Skeletal muscle satellite cell (primary cell): ENCODE measurements around the gene CELSR1.
"Not testable (repeated sequence)": the region's sequence is repeated elsewhere in the genome, so short reads cannot be mapped to it uniquely, and the experiment has no call there.

Source experiments
- H3K27me3 ChIP-seq: 2 replicates; pipeline ENCODE4 v1.7.0; 2013; ENCODE audit warnings: low read length; ENCODE audit not compliant: control insufficient read depth, insufficient read depth
- H3K36me3 ChIP-seq: 2 replicates; pipeline ENCODE4 v1.7.0; 2013; ENCODE audit warnings: mild to moderate bottlenecking, control low read depth, low read length; ENCODE audit not compliant: insufficient read depth
- H3K4me1 ChIP-seq: 2 replicates; pipeline ENCODE4 v1.7.0; 2013; ENCODE audit warnings: low read length; ENCODE audit not compliant: control insufficient read depth, insufficient read depth
- H3K4me2 ChIP-seq: 2 replicates; pipeline ENCODE4 v1.7.0; 2013; ENCODE audit warnings: mild to moderate bottlenecking, low read length
- H3K4me3 ChIP-seq: 2 replicates; pipeline ENCODE4 v1.7.0; 2013; ENCODE audit warnings: low read length
- H3K9ac ChIP-seq: 2 replicates; pipeline ENCODE4 v1.7.0; 2013; ENCODE audit warnings: mild to moderate bottlenecking, low read depth, low read length, moderate library complexity
- H3K9me3 ChIP-seq: replicated peaks from 2 replicates; pipeline ENCODE4 v1.7.0; 2013; ENCODE audit warnings: mild to moderate bottlenecking, control low read depth, low read length

CELSR1 gene

GRCh38 chr22:46521994-46522393 lies 15.4 kb downstream of the CELSR1 start:
- Histone ChIP-seq H3K4me3 (no peak overlapping the region), H3K27me3 (peaks cover 58% of the 10 kb centered on the region), H3K4me1 (no peaks in the 10 kb centered on the region), H3K9me3 (no peaks in the 10 kb centered on the region), H3K4me2 (no peak overlapping the region), H3K36me3 (no peaks in the 10 kb centered on the region), H3K9ac (no peak overlapping the region)

GRCh38 chr22:46520880-46521279 lies 16.5 kb downstream of the CELSR1 start:
- Histone ChIP-seq H3K4me1 (no peaks in the 10 kb centered on the region), H3K27me3 (peaks cover 55% of the 10 kb centered on the region), H3K36me3 (no peaks in the 10 kb centered on the region), H3K4me3 (no peak overlapping the region), H3K4me2 (no peak overlapping the region), H3K9me3 (no peaks in the 10 kb centered on the region), H3K9ac (no peak overlapping the region)

GRCh38 chr22:46519377-46519776 lies 18.0 kb downstream of the CELSR1 start:
- H3K4me2 ChIP-seq = no peak overlapping the region
- H3K9me3 ChIP-seq = no peaks in the 10 kb centered on the region
- no peak overlapping the region for H3K4me3 ChIP-seq
- H3K36me3 ChIP-seq = no peaks in the 10 kb centered on the region
- peaks cover 48% of the 10 kb centered on the region for H3K27me3 ChIP-seq
- H3K9ac ChIP-seq = no peak overlapping the region
- peaks cover 6% of the 10 kb centered on the region for H3K4me1 ChIP-seq

GRCh38 chr22:46518542-46519325 lies 18.7 kb downstream of the CELSR1 start:
- Histone ChIP-seq H3K9ac (no peak overlapping the region), H3K4me2 (no peak overlapping the region), H3K4me1 (peaks cover 7% of the 10 kb centered on the region), H3K36me3 (no peaks in the 10 kb centered on the region), H3K4me3 (no peak overlapping the region), H3K27me3 (peaks cover 43% of the 10 kb centered on the region), H3K9me3 (no peaks in the 10 kb centered on the region)

- H3K4me3 ChIP-seq = no peak overlapping the region
- H3K36me3 ChIP-seq = no peaks in the 10 kb centered on the region
- peaks cover 43% of the 10 kb centered on the region for H3K27me3 ChIP-seq
- H3K4me2 ChIP-seq = no peak overlapping the region
- H3K4me1 ChIP-seq = peaks cover 7% of the 10 kb centered on the region
- no peak overlapping the region for H3K9ac ChIP-seq
- H3K9me3 ChIP-seq = no peaks in the 10 kb centered on the region
These were observed 19.4 kb downstream of the CELSR1 start for GRCh38 chr22:46518038-46518437.

- H3K27me3 ChIP-seq = peaks cover 40% of the 10 kb centered on the region
- H3K4me2 ChIP-seq = no peak overlapping the region
- H3K9ac ChIP-seq = no peak overlapping the region
- no peak overlapping the region for H3K4me3 ChIP-seq
- H3K4me1 ChIP-seq = peaks cover 7% of the 10 kb centered on the region
- H3K9me3 ChIP-seq = no peaks in the 10 kb centered on the region
- H3K36me3 ChIP-seq = no peaks in the 10 kb centered on the region
These were observed 20.1 kb downstream of the CELSR1 start for GRCh38 chr22:46517255-46517761.

GRCh38 chr22:46516638-46517037 lies 20.8 kb downstream of the CELSR1 start:
- Histone ChIP-seq H3K27me3 (peaks cover 36% of the 10 kb centered on the region), H3K4me3 (no peak overlapping the region), H3K4me2 (no peak overlapping the region), H3K36me3 (no peaks in the 10 kb centered on the region), H3K4me1 (peaks cover 7% of the 10 kb centered on the region), H3K9me3 (no peaks in the 10 kb centered on the region), H3K9ac (no peak overlapping the region)

GRCh38 chr22:46516112-46516487 lies 21.3 kb downstream of the CELSR1 start:
- not testable (repeated sequence) for H3K36me3 ChIP-seq, H3K9me3 ChIP-seq, H3K4me3 ChIP-seq, H3K9ac ChIP-seq, H3K4me2 ChIP-seq, H3K4me1 ChIP-seq
- peaks cover 41% of the 10 kb centered on the region for H3K27me3 ChIP-seq

GRCh38 chr22:46515208-46516111 lies 22.0 kb downstream of the CELSR1 start:
- H3K36me3 ChIP-seq = no peaks in the 10 kb centered on the region
- H3K4me1 ChIP-seq = peaks cover 7% of the 10 kb centered on the region
- no peak overlapping the region for H3K9ac ChIP-seq
- no peak overlapping the region for H3K4me2 ChIP-seq
- no peaks in the 10 kb centered on the region for H3K9me3 ChIP-seq
- no peak overlapping the region for H3K4me3 ChIP-seq
- H3K27me3 ChIP-seq = peaks cover 39% of the 10 kb centered on the region

GRCh38 chr22:46514592-46515207 lies 22.7 kb downstream of the CELSR1 start:
- peak overlapping the region; percentile 54 for H3K4me2 ChIP-seq
- H3K27me3 ChIP-seq = peaks cover 46% of the 10 kb centered on the region
- no peak overlapping the region for H3K9ac ChIP-seq
- H3K9me3 ChIP-seq = no peaks in the 10 kb centered on the region
- no peaks in the 10 kb centered on the region for H3K36me3 ChIP-seq
- peaks cover 7% of the 10 kb centered on the region for H3K4me1 ChIP-seq
- no peak overlapping the region for H3K4me3 ChIP-seq

GRCh38 chr22:46513908-46514550 lies 23.4 kb downstream of the CELSR1 start:
- Histone ChIP-seq H3K4me3 (no peak overlapping the region), H3K4me2 (no peak overlapping the region), H3K9me3 (no peaks in the 10 kb centered on the region), H3K4me1 (peaks cover 7% of the 10 kb centered on the region), H3K9ac (no peak overlapping the region), H3K27me3 (peaks cover 50% of the 10 kb centered on the region), H3K36me3 (no peaks in the 10 kb centered on the region)
